Ovary (tissue), 9 donors: ENCODE measurements around the gene LRCH1. TPM values are rescaled to one million over a fixed set of nuclear protein-coding genes. Genes with fewer than 3 reads are reported as not detected.

Experiments
- DNase-seq, 5 donors: peaks; one replicate each; pipeline ENCODE4 v3.0.0-alpha.2; 2019 to 2020
- H3K27ac ChIP-seq, 2 donors: fragments of 200-600 bp; one replicate each; pipeline versions ENCODE4 v1.5.1 to v1.8.0; 2019 to 2022
- H3K27me3 ChIP-seq: fragments of 200-600 bp; one replicate; pipeline ENCODE4 v1.8.0; 2022
- H3K36me3 ChIP-seq: fragments of 200-600 bp; sonication (generic); one replicate; pipeline ENCODE4 v1.5.1; 2019
- H3K4me1 ChIP-seq: one replicate; pipeline ENCODE4 v1.8.1; 2013; ENCODE audit warnings: mild to moderate bottlenecking, moderate library complexity; ENCODE audit not compliant: insufficient read depth
- H3K4me3 ChIP-seq: fragments of 200-600 bp; sonication (generic); one replicate; pipeline ENCODE4 v1.5.1; 2017
- H3K9me3 ChIP-seq, 2 donors: fragments of 200-600 bp in 1 of 2; sonication (generic) in 1 of 2; one replicate each; pipeline versions ENCODE4 v1.5.1 to v1.8.1; 2013 to 2019; ENCODE audit warnings: mild to moderate bottlenecking in 1 of 2, moderate library complexity in 1 of 2
- EP300 ChIP-seq: sonication (generic); formaldehyde crosslinking; IDR thresholded peaks from one replicate; pipeline ENCODE4 v1.6.1; 2017; ENCODE audit warnings: antibody characterized with exemption
- POLR2A ChIP-seq: fragments of 450-650 bp; IDR thresholded peaks from one replicate; pipeline ENCODE4 v1.6.1; 2017; ENCODE audit warnings: antibody characterized with exemption, mild to moderate bottlenecking, moderate library complexity
- WGBS, 3 donors: extraction: QIAGEN DNeasy Blood & Tissue Kit in 1 of 3; methylation state at CpG; one replicate each; pipeline versions ENCODE4 v1.1.5 to v1.1.7; 2013 to 2017; 5-methylcytosine and 5-hydroxymethylcytosine counted together
- intact Hi-C, 4 donors: fragments of 100-400 bp; cut with DNase I; formaldehyde crosslinking; loops; one replicate each; pipeline versions ENCODE4 v1.11.0 to v1.15.1; 2022 to 2023
- polyA plus RNA-seq, 2 donors: library from polyadenylated mRNA; stranded (reverse); fragments of 200-250 nt in 1 of 2; fragments of 350-450 nt in 1 of 2; fragmentation: Illumina TruSeq in 1 of 2; extraction: RNeasy Lipid Tissue Mini Kit (QIAGEN cat#74804) in 1 of 2; gene quantifications; one replicate each; pipeline ENCODE4 v1.2.3, GENCODE V29; 2013 to 2014
- total RNA-seq, 7 donors: library from RNA; depleted of rRNA in 2 of 7; stranded (reverse); fragments of >200 nt in 2 of 7; fragmentation: NEBNext Ultra II Directional in 3 of 7; extraction: Animal tissue kit (Norgen Biotek cat#: 25700) in 3 of 7; gene quantifications; one replicate each; pipeline versions ENCODE4 v1.1.0 to v1.2.4, GENCODE V29; 2016 to 2023
- TF ChIP-seq, protein P1 (sequence below), 3 donors: fragments of 450-650 bp in 2 of 3; fragments of 200-600 bp in 1 of 3; IDR thresholded peaks; one replicate each; pipeline versions ENCODE4 v1.5.1 to v1.8.0; 2016 to 2022; ENCODE audit warnings: antibody characterized with exemption in 3 of 3, mild to moderate bottlenecking in 1 of 3
- donor health status: DM: no; HTN: no; CAD: no; lungs with moderate emphysema.
- donor health status: DM: no; HTN: no; CAD: no.
- donor health status: Bipolar disorder and iron deficiency.
- donor health status: DM: yes; HTN: yes; CAD: no.
- donor health status: DM: no; HTN: no; CAD: no.
- donor health status: DM: yes; HTN: yes; CAD: no.

The LRCH1 gene
- total and polyA plus RNA-seq, 9 donors, result 7.6 to 19.3 (median 15.8) TPM

DNA sequence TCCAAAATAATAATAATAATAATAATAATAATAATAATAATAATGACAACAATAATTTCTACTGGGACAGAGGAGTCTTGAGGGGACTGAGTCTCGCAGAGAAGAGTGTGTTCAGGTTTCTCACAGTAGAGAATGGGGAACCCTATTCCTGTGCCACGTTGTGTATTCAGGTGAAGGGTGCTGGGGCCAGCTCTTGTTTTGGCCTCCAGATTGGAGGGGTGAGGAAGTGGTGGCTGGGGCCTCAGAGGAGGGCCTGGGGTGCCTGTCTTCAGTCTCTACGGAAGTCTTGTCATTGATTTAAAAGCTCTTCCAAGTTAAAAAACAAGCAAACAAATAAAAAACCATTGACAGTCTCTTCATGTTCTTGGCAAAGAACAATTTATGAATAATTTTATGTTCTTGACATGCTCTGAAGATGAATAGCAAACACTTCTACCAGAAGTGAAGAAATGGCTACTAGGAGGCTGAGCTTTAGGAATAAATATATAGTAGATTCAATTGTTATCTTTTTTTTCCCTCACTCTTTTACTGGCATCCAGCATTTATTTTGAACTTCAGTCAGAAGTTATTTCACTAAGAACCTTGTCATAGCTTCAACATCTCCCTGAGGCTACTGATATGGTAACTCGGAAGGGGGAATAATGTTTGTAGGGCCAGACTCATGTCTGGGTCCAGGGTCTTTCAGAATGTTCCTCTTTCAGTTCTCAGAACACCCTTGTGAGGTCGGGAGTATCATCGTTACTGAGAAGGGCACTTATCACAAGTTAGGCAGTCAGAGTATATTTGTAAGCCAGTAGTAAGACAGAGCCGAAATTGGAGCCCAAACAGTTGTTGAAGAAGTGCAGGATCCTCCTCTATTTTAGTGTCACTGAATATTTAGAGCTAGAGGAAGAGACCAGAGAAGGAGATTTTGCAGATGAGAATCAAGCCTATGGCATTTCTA lies 13.1 kb downstream of the LRCH1 start:
- DNase-seq, result no peak
- H3K9me3 ChIP-seq, result no peaks in the 10 kb centered on the region
- intact Hi-C loops, result no loop called here
- H3K27ac ChIP-seq, result no peak overlapping the region
- peaks cover 12% of the 10 kb centered on the region for H3K4me1 ChIP-seq
- 38 to 48% (median 45%) methylated on average over 7 of the region's 7 CpGs for WGBS, 3 donors
- no peaks in the 10 kb centered on the region for H3K27me3 ChIP-seq
- H3K36me3 ChIP-seq, result no peaks in the 10 kb centered on the region
- TF ChIP-seq, protein P1, sequence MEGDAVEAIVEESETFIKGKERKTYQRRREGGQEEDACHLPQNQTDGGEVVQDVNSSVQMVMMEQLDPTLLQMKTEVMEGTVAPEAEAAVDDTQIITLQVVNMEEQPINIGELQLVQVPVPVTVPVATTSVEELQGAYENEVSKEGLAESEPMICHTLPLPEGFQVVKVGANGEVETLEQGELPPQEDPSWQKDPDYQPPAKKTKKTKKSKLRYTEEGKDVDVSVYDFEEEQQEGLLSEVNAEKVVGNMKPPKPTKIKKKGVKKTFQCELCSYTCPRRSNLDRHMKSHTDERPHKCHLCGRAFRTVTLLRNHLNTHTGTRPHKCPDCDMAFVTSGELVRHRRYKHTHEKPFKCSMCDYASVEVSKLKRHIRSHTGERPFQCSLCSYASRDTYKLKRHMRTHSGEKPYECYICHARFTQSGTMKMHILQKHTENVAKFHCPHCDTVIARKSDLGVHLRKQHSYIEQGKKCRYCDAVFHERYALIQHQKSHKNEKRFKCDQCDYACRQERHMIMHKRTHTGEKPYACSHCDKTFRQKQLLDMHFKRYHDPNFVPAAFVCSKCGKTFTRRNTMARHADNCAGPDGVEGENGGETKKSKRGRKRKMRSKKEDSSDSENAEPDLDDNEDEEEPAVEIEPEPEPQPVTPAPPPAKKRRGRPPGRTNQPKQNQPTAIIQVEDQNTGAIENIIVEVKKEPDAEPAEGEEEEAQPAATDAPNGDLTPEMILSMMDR (IDR thresholded peaks at IDR 0.05), result no peak
- TF ChIP-seq EP300 (no peak), POLR2A (no peak)
- no peak overlapping the region for H3K4me3 ChIP-seq

DNA sequence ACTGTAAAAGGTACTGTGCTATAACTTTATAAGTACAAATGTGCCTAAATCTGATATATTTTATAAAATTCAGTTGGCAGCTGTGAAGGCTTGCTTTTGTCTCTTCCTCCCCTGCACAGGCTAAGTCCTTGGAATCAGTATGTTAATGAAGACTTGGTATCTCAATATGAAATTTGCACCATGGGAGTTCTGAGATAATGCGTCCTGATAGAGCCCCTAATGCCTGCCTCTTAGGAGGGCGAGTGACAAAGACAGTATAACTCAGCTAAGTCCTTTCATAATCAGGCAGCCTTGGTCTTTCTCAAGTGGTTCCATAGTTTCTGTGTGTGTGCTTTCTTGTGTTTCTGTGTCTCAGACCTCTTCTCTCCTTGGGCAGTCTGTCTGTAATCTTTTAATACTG lies 14.7 kb downstream of the LRCH1 start:
- H3K36me3 ChIP-seq, result no peaks in the 10 kb centered on the region
- no peak overlapping the region for H3K4me3 ChIP-seq
- H3K27me3 ChIP-seq, result no peaks in the 10 kb centered on the region
- intact Hi-C loops, result no loop called here
- no peaks in the 10 kb centered on the region for H3K9me3 ChIP-seq
- no peak for TF ChIP-seq EP300
- TF ChIP-seq POLR2A, result no peak
- TF ChIP-seq, protein P1 (IDR thresholded peaks at IDR 0.05), result no peak
- H3K27ac ChIP-seq, result no peak overlapping the region
- WGBS, 3 donors, result 93 to 98% (median 94%) methylated on average over 2 of the region's 2 CpGs
- DNase-seq, result no peak
- peaks cover 15% of the 10 kb centered on the region for H3K4me1 ChIP-seq

DNA sequence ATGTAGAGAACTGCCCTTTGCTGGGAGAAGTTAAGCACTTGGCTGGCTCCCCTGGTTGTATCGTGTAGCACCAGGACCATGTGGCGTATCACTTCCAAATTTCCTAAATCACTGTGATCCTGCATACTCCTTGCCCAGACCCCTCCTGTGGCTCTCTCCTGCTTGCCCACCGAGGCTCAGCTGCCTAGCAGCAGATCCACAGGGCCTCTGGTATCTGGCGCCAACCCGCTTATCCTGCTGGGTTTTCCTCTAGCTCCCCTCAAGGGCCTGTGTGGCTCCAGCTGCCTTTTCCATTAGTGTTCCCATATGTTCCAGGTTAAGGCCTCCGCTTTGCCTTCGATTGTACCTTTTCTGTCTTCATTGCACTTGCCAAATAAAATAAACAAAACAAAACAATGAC lies 16.5 kb downstream of the LRCH1 start:
- peaks cover 12% of the 10 kb centered on the region for H3K4me1 ChIP-seq
- intact Hi-C loops, result no loop called here
- DNase-seq, result no peak
- no peaks in the 10 kb centered on the region for H3K27me3 ChIP-seq
- 91 to 95% (median 94%) methylated on average over 7 of the region's 7 CpGs for WGBS, 3 donors
- H3K9me3 ChIP-seq, result no peaks in the 10 kb centered on the region
- no peak overlapping the region for H3K27ac ChIP-seq
- no peak overlapping the region for H3K4me3 ChIP-seq
- no peaks in the 10 kb centered on the region for H3K36me3 ChIP-seq
- TF ChIP-seq EP300 (no peak), POLR2A (no peak)
- TF ChIP-seq, protein P1 (IDR thresholded peaks at IDR 0.05), result no peak

DNA sequence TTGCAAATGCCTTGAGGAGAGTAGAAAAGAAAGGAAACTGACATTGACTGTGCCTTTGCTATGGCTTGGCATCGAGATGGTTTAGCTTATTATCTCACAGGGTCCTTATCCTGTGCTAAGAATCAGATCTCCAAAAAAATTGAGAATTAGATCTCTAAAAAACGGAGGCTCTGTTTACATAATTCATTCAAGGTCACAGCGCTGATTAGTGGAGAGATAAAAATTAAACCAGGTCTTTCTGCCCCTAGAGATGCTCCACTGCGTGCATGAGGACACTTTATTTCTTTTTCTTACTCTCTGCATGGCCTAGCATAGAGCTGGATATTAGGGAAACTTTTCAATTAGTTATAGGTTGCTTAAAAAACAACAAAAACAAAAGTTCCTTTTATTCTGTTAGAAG lies 17.3 kb downstream of the LRCH1 start:
- no peaks in the 10 kb centered on the region for H3K27me3 ChIP-seq
- no peaks in the 10 kb centered on the region for H3K9me3 ChIP-seq
- no peak overlapping the region for H3K27ac ChIP-seq
- 44 to 62% (median 54%) methylated on average over 4 of the region's 4 CpGs for WGBS, 3 donors
- DNase-seq, result no peak
- H3K4me3 ChIP-seq, result no peak overlapping the region
- H3K36me3 ChIP-seq, result no peaks in the 10 kb centered on the region
- peaks cover 14% of the 10 kb centered on the region for H3K4me1 ChIP-seq
- no peak for TF ChIP-seq EP300
- TF ChIP-seq, protein P1 (IDR thresholded peaks at IDR 0.05), result no peak
- TF ChIP-seq POLR2A, result no peak
- intact Hi-C loops, result no loop called here
